SK-N-MC (cell line): ENCODE measurements around the gene APOF.
"Not testable (repeated sequence)": the region's sequence is repeated elsewhere in the genome, so short reads cannot be mapped to it uniquely, and the experiment has no call there.

Source experiments
- EZH2 ChIP-seq: fragments of 200-600 bp; sonication (generic); IDR thresholded peaks from one replicate; pipeline ENCODE4 v1.6.1; 2017; ENCODE audit warnings: antibody characterized with exemption
- FOXP2 ChIP-seq: optimal IDR thresholded peaks from 2 replicates; pipeline ENCODE3; 2011; ENCODE audit warnings: mild to moderate bottlenecking, moderate library complexity; ENCODE audit not compliant: insufficient read depth; ENCODE audit errors: extremely low read length, control extremely low read depth
- POLR2AphosphoS5 ChIP-seq: IDR thresholded peaks from 2 replicates; pipeline ENCODE4 v1.6.1; 2012; ENCODE audit warnings: mild to moderate bottlenecking, low read depth, low read length, borderline replicate concordance

DNA sequence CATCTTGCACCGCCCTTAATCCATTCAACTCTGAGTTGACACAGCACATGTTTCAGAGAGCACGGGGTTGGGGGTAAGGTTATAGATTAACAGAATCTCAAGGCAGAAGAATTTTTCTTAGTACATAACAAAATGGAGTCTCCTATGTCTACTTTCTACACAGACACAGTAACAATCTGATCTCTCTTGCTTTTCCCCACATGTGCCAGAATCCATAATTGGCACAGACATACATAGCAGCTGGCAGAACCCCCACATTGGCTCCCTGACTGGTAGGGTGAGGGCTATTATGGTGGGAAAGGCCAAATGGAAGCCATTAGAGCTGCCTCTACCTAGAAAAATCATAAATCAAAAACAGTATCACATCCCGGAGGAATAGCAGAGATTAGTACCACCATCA, 38.5 kb upstream of the APOF start:
- TF ChIP-seq POLR2AphosphoS5, EZH2, FOXP2: not testable (repeated sequence)
